ENCODE results near the gene PDZD2. TPM values are rescaled to one million over a fixed set of nuclear protein-coding genes. Genes with fewer than 3 reads are reported as not detected.

The PDZD2 gene
- polyA plus RNA-seq, 3 donors, result 0.10 TPM; not detected in 2

DNA sequence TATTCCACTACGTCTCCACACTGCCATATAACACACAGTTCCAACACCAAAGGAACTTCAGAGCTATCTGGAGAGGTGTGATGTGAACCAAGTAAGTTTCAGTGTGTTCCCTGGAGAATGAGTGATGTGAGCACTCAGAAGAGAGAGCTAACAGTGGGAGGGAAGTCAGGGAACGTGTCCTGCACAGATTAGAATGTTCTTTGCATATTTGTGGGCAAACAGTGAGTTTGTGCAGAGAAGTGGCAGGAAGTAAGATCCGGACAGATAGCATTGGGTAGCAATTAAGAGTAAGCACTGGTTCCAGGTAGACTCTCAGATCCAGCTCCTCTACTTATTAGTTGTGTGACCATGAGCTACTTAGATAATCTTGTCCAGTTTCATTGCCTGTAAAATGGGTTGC, 206.4 kb downstream of the PDZD2 start:
- no peak for DNase-seq
- Mint-ChIP-seq H3K36me3 (no peaks in the 10 kb centered on the region), H3K27ac (no peak overlapping the region), H3K4me3 (no peak overlapping the region), H3K4me1 (no peaks in the 10 kb centered on the region), H3K27me3 (ENCODE audit: low read depth in 3 of 3) (peaks cover 0 to 4% (median 2%) of the 10 kb centered on the region in 3 donors), H3K9me3 (peaks cover 0 to 5% (median 2%) of the 10 kb centered on the region in 7 donors)
- TF ChIP-seq, protein P1, sequence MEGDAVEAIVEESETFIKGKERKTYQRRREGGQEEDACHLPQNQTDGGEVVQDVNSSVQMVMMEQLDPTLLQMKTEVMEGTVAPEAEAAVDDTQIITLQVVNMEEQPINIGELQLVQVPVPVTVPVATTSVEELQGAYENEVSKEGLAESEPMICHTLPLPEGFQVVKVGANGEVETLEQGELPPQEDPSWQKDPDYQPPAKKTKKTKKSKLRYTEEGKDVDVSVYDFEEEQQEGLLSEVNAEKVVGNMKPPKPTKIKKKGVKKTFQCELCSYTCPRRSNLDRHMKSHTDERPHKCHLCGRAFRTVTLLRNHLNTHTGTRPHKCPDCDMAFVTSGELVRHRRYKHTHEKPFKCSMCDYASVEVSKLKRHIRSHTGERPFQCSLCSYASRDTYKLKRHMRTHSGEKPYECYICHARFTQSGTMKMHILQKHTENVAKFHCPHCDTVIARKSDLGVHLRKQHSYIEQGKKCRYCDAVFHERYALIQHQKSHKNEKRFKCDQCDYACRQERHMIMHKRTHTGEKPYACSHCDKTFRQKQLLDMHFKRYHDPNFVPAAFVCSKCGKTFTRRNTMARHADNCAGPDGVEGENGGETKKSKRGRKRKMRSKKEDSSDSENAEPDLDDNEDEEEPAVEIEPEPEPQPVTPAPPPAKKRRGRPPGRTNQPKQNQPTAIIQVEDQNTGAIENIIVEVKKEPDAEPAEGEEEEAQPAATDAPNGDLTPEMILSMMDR (IDR thresholded peaks at IDR 0.05), result no peak
- intact Hi-C loops (cut with micrococcal nuclease), result no loop called here
- H3K27me3 ChIP-seq (ENCODE audit: control insufficient read depth in 2 of 2, insufficient read depth in 2 of 2, low read length in 2 of 2), result no peaks in the 10 kb centered on the region
- H4K20me1 ChIP-seq (ENCODE audit: insufficient read depth, low read length), result no peaks in the 10 kb centered on the region
- H3K9ac ChIP-seq (ENCODE audit: insufficient read depth, low read length, poor library complexity, severe bottlenecking), result no peak overlapping the region
- no peaks in the 10 kb centered on the region for H3K79me2 ChIP-seq (ENCODE audit: insufficient read depth, low read length)
- no peaks in the 10 kb centered on the region for H3K4me1 ChIP-seq (ENCODE audit: control insufficient read depth in 1 of 2, insufficient read depth in 2 of 2, low read length in 2 of 2)
- WGBS (ENCODE audit: insufficient coverage), result 33% methylated on average over 1 of the region's 3 CpGs
- H3K36me3 ChIP-seq (replicated peaks in 1 of 2; ENCODE audit: control insufficient read depth in 1 of 2, insufficient read depth in 2 of 2, low read length in 2 of 2), result no peaks in the 10 kb centered on the region
- H2AFZ ChIP-seq (ENCODE audit: insufficient read depth, low read depth, low read length, poor library complexity, severe bottlenecking), result no peak overlapping the region
- no peak overlapping the region for H3K27ac ChIP-seq (ENCODE audit: low read depth in 1 of 2, low read length in 2 of 2)
- H3K4me2 ChIP-seq (replicated peaks; ENCODE audit: extremely low read depth, low read length, poor library complexity, severe bottlenecking), result no peak overlapping the region
- H3K9me3 ChIP-seq (replicated peaks in 1 of 2; ENCODE audit: control insufficient read depth in 1 of 2, insufficient read depth in 1 of 2, low read length in 2 of 2), result no peaks in the 10 kb centered on the region
- H3K4me3 ChIP-seq (replicated peaks in 1 of 3; ENCODE audit: low read depth in 2 of 3, low read length in 3 of 3), result no peak overlapping the region

- Mint-ChIP-seq H3K27me3 (ENCODE audit: low read depth in 3 of 3) (peaks cover 0 to 8% (median 2%) of the 10 kb centered on the region in 3 donors), H3K4me3 (no peak overlapping the region), H3K4me1 (no peaks in the 10 kb centered on the region), H3K36me3 (no peaks in the 10 kb centered on the region), H3K9me3 (peaks cover 0 to 2% (median 0%) of the 10 kb centered on the region in 7 donors), H3K27ac (no peak overlapping the region)
- no peak overlapping the region for H2AFZ ChIP-seq (ENCODE audit: insufficient read depth, low read depth, low read length, poor library complexity, severe bottlenecking)
- H3K4me2 ChIP-seq (replicated peaks; ENCODE audit: extremely low read depth, low read length, poor library complexity, severe bottlenecking), result no peak overlapping the region
- H3K27me3 ChIP-seq (ENCODE audit: control insufficient read depth in 2 of 2, insufficient read depth in 2 of 2, low read length in 2 of 2), result no peaks in the 10 kb centered on the region
- no peaks in the 10 kb centered on the region for H4K20me1 ChIP-seq (ENCODE audit: insufficient read depth, low read length)
- TF ChIP-seq, protein P1 (IDR thresholded peaks at IDR 0.05), result no peak
- no peak overlapping the region for H3K4me3 ChIP-seq (replicated peaks in 1 of 3; ENCODE audit: low read depth in 2 of 3, low read length in 3 of 3)
- no peak overlapping the region for H3K27ac ChIP-seq (ENCODE audit: low read depth in 1 of 2, low read length in 2 of 2)
- H3K4me1 ChIP-seq (ENCODE audit: control insufficient read depth in 1 of 2, insufficient read depth in 2 of 2, low read length in 2 of 2), result no peaks in the 10 kb centered on the region
- H3K79me2 ChIP-seq (ENCODE audit: insufficient read depth, low read length), result no peaks in the 10 kb centered on the region
- WGBS (ENCODE audit: insufficient coverage), result no CpG with 5 or more reads among the region's 1 CpG
- no peak for DNase-seq
- H3K9me3 ChIP-seq (replicated peaks in 1 of 2; ENCODE audit: control insufficient read depth in 1 of 2, insufficient read depth in 1 of 2, low read length in 2 of 2), result no peaks in the 10 kb centered on the region
- intact Hi-C loops (cut with micrococcal nuclease), result no loop called here
- H3K9ac ChIP-seq (ENCODE audit: insufficient read depth, low read length, poor library complexity, severe bottlenecking), result no peak overlapping the region
- no peaks in the 10 kb centered on the region for H3K36me3 ChIP-seq (replicated peaks in 1 of 2; ENCODE audit: control insufficient read depth in 1 of 2, insufficient read depth in 2 of 2, low read length in 2 of 2)
Observed at GRCh38 chr5:31846934-31847333, 208.0 kb downstream of the PDZD2 start.

All from CD14-positive monocyte (primary cell).